AG04449 (cell line): ENCODE results near the gene DCTN2.
"Not testable (repeated sequence)": the region's sequence is repeated elsewhere in the genome, so short reads cannot be mapped to it uniquely, and the experiment has no call there.

Experiments
- CTCF ChIA-PET: fragments of 350-600 bp; formaldehyde crosslinking; extraction: SDS; loops from one replicate; lab custom pipeline; 2021; ENCODE audit warnings: antibody characterized with exemption; lab: Yijun Ruan, JAX
- POLR2A ChIA-PET: fragments of 400-600, 350-600 bp; formaldehyde crosslinking; extraction: SDS; loops from one replicate; lab custom pipeline; 2020; ENCODE audit warnings: antibody characterized with exemption, inconsistent platforms; lab: Yijun Ruan, JAX
- DNase-seq: peaks from one replicate; pipeline ENCODE4 v3.0.0-alpha.2; 2010; ENCODE audit warnings: low read depth, low spot score
- H3K4me3 ChIP-seq: 2 replicates; pipeline ENCODE4 v1.5.1; 2011; ENCODE audit warnings: low read depth, mild to moderate bottlenecking, control low read depth, low read length
- CTCF ChIP-seq: IDR thresholded peaks from one replicate; pipeline ENCODE4 v1.5.1; 2011; ENCODE audit warnings: mild to moderate bottlenecking, moderate library complexity, low read length, control low read depth, inconsistent platforms; ENCODE audit not compliant: insufficient read depth; ENCODE audit errors: missing control alignments

Gene DCTN2

GRCh38 chr12:57563358-57563757 lies 16.4 kb upstream of the DCTN2 start:
- CTCF ChIA-PET, result interaction anchor here (1.0 to 16.4 kb wide), 4 partner anchors 10 to 69 kb away, joined by 3 to 214 read pairs (median 3); partner anchors contain the start of genes B4GALNT1 and DCTN2
- TF ChIP-seq CTCF, result no peak
- H3K4me3 ChIP-seq, result no peak overlapping the region
- DNase-seq, result no peak
- POLR2A ChIA-PET, result no interaction called here

GRCh38 chr12:57561117-57561516 lies 14.1 kb upstream of the DCTN2 start:
- H3K4me3 ChIP-seq, DNase-seq, POLR2A ChIA-PET: not testable (repeated sequence)
- CTCF ChIA-PET, result interaction anchor here (16.4 kb wide), 1 partner anchor 22 kb away, joined by 214 read pairs; no protein-coding TSS in a partner anchor

- ChIA-PET CTCF (interaction anchor here (16.4 kb wide), 1 partner anchor 23 kb away, joined by 214 read pairs; no protein-coding TSS in a partner anchor), POLR2A (no interaction called here)
- DNase-seq, result no peak
- H3K4me3 ChIP-seq, result no peak overlapping the region
- no peak for TF ChIP-seq CTCF
Measured at GRCh38 chr12:57560516-57560915, 13.5 kb upstream of the DCTN2 start.

- no peak overlapping the region for H3K4me3 ChIP-seq
- no peak for DNase-seq
- ChIA-PET POLR2A (no interaction called here), CTCF (interaction anchor here (0.8 to 1.8 kb wide), 6 partner anchors 17 to 134 kb away, joined by 3 to 9 read pairs (median 3); no protein-coding TSS in a partner anchor)
- no peak for TF ChIP-seq CTCF
Measured at GRCh38 chr12:57558864-57559263, 11.9 kb upstream of the DCTN2 start.

- ChIA-PET POLR2A (interaction anchor here (1.0 kb wide), 1 partner anchor 35 kb away, joined by 3 read pairs; the partner anchor contains the start of gene DDIT3), CTCF (interaction anchor here (1.2 kb wide), 1 partner anchor 27 kb away, joined by 3 read pairs; no protein-coding TSS in a partner anchor)
- H3K4me3 ChIP-seq, result no peak overlapping the region
- DNase-seq, result no peak
- no peak for TF ChIP-seq CTCF
Measured at GRCh38 chr12:57554897-57555296, 7.9 kb upstream of the DCTN2 start.

GRCh38 chr12:57554453-57554852 lies 7.5 kb upstream of the DCTN2 start:
- CTCF ChIA-PET, result interaction anchor here (0.8 to 1.2 kb wide), 2 partner anchors 27 to 183 kb away, joined by 3 read pairs; no protein-coding TSS in a partner anchor
- TF ChIP-seq CTCF, result no peak
- POLR2A ChIA-PET, result interaction anchor here (1.0 kb wide), 1 partner anchor 34 kb away, joined by 3 read pairs; the partner anchor contains the start of gene DDIT3
- H3K4me3 ChIP-seq, result no peak overlapping the region
- DNase-seq, result no peak
